ENCODE measurements around the gene KIF16B.
"Not testable (repeated sequence)": the region's sequence is repeated elsewhere in the genome, so short reads cannot be mapped to it uniquely, and the experiment has no call there.

KIF16B gene, protein sequence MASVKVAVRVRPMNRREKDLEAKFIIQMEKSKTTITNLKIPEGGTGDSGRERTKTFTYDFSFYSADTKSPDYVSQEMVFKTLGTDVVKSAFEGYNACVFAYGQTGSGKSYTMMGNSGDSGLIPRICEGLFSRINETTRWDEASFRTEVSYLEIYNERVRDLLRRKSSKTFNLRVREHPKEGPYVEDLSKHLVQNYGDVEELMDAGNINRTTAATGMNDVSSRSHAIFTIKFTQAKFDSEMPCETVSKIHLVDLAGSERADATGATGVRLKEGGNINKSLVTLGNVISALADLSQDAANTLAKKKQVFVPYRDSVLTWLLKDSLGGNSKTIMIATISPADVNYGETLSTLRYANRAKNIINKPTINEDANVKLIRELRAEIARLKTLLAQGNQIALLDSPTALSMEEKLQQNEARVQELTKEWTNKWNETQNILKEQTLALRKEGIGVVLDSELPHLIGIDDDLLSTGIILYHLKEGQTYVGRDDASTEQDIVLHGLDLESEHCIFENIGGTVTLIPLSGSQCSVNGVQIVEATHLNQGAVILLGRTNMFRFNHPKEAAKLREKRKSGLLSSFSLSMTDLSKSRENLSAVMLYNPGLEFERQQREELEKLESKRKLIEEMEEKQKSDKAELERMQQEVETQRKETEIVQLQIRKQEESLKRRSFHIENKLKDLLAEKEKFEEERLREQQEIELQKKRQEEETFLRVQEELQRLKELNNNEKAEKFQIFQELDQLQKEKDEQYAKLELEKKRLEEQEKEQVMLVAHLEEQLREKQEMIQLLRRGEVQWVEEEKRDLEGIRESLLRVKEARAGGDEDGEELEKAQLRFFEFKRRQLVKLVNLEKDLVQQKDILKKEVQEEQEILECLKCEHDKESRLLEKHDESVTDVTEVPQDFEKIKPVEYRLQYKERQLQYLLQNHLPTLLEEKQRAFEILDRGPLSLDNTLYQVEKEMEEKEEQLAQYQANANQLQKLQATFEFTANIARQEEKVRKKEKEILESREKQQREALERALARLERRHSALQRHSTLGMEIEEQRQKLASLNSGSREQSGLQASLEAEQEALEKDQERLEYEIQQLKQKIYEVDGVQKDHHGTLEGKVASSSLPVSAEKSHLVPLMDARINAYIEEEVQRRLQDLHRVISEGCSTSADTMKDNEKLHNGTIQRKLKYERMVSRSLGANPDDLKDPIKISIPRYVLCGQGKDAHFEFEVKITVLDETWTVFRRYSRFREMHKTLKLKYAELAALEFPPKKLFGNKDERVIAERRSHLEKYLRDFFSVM (N-terminal part only)

DNA sequence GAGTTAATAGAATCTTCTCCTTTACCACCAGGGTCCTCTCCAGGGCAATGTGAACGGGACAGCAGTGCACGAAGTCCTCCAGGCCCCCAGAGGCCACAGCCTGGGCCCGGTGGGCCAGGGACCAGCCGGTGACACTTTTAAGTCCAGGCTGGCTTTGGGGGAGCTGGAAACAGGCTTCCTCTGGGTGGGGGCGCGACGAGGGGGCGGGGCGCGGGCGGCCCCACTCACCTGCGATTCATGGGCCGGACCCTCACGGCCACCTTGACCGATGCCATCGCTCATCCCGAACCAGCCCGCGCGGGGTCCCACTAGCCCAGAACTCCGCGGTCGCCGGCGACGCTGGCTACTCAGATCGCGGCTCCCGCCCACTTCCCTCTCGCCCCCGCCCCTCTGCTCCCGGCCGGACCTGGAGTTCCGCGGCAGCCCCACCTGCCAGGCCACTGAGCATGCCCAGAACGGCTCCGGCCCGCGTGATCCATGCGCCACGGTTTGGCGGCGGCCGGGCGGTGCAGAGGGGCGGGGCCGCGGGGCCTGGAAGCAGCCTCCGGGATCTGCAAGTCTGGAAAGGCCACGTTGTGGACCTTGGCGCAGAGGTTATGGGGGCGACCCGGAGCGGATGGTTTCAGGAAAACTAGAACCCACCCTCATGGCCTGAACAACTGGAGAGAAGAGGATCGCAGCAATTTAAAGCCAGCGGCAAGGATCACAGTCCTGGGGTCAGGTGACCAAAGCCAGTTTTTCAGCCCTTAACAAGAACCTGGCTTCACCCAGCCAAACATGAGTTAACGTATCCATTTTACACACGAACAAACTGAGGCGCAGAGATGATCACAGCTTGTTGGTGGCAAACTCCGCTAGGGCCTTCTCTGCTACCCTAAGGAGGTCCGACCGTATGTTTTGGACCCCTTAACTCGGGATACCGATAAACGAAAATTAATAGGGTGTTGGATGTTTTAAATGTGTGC lies at the start of gene KIF16B:
Gene KIF16B, minus strand, starts transcription at position 448 of the 965 bp plus-strand sequence. Its CDS starts 173 bp downstream, at position 275.
- DNase-seq, result peak; percentile 34

DNA sequence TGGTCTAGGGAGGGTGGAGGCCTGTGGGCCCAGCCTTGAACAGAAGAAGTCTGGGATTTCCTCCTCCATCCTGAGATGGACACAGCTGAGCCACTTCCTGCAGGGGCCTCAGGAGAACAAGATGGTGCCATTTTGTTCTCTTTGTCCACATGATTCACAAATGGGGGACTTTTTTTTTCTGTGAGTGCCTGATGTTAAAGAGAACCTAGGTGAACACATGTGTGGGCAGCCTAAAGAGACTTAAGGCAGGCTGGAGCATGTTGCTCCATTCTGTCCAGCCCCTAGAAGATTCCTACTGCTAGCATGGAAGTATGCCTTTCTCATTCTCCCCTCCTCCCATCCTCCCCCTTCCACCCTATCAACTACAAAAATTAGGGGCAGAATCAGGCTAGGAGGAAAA lies 49.3 kb upstream of the KIF16B start:
- no peak for DNase-seq

GRCh38 chr20:16621435-16622141 lies 48.3 kb upstream of the KIF16B start:
- DNase-seq, result no peak

- DNase-seq, result no peak
Observed at GRCh38 chr20:16620961-16621360, 47.7 kb upstream of the KIF16B start.

- no peak for DNase-seq
Observed at GRCh38 chr20:16619953-16620352, 46.7 kb upstream of the KIF16B start.

DNA sequence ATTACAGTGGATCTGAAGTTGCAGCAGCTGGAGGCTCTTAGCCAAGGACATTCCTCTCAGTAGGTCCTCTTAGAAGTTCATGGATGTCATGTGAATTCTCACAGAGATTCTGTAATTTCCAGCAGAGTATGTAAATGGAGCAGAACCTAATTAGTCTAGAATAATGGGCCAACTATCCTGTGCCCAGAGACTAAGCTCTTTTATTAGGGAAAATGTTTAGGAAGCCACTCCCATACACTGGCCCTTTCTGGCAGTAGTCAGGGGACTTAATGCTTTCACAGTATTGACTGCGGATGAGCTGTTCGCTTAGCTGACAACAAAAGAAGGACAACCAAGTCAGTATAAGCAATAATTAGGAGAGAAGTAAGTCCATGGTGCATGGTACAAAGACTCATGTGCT lies 43.8 kb upstream of the KIF16B start:
- DNase-seq, result no peak

DNA sequence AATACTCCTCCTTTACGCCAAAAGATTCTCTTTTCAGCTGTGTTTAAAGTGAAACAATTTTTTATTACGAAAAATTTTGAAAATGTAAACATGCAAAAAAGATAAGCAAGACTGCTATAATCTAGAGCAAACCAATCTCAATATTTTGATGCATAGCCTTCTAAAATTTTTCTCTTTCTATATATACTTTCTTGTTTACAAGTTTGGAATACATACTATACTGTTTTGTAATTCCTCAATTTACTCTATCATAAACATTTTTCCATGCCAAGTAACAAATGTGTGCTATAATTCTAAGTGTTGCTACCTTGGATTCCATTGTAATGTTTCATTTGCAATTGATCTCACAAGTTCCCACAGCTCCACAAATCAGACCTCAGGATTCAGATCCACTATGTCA lies 43.1 kb upstream of the KIF16B start:
- DNase-seq, result no peak

DNA sequence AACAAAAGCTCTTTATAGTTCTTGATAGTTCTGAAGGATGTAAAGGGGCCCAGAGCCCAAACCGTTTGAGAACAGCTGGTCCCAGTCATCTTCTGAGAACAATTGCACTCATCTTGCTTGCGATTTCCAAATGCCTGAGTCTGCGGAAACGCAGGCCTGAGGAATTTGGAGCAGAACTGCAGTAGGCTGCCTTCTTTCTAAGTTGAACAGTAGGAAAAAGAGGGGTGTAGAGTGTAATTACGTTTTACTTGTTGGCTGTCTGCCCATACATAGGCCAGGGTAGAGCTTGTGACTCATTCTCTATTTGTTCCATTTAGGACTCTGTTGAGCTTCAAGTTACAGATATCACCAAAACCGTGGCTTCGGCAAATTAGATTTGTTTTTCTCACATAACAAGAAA lies 42.0 kb upstream of the KIF16B start:
- DNase-seq, result no peak

DNA sequence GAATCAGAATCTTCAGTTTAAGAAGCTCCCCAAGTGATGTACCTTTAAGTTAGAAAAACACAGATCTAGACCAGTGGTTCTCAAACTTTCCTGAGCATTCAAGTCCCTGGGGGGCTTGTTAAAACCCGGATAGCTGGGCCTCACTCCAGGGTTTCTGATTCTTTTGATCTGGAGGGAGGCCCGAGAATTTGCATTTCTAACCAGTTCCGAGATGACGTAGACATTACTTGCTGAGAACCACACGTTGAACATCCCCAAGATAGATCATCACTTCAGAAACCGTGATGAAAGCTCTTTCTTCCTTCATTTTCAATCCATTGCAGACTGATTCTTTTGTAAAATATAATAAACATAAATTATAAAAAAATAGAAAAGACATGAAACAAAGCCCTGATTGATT lies 40.7 kb upstream of the KIF16B start:
- no peak for DNase-seq

DNA sequence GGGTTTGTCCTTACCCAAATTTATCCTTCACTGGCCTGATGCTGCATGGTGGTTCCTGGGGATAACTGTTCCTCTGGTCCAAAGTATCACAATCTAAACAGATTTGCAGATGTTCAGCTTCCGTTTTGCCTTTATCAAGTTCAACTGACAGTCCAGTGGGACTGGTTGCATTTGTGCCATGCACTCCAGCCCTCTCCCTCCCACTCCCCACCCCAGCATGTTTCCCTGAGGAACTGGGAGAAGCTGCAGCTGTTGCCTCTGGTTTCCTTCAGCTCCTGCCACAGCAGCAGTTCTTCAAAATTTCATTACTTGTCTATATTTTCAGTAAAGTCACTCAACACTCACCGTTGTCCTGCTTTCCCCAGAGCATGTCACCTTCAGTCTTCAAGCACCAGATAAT lies 39.5 kb upstream of the KIF16B start:
- no peak for DNase-seq

- no peak for DNase-seq
Observed at GRCh38 chr20:16611817-16612216, 38.6 kb upstream of the KIF16B start.

DNA sequence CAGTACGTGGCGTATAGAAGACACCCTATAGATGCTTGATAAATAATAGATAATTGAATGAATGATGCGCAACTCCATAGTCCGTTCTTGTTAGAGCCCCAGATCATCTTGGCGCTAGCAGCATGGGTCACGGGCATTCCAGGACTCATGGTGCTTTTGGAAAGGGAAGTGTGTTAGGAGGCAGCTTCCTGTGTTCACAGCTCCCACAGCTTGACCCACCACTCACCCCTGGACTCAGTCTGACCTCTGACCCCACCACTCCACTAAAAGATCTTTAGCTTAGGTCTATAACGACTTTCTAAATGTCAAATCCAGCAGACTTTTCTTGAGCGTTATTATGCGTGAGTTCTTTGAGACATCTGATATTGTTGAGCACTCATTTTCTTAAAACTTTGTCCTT lies 35.8 kb upstream of the KIF16B start:
- no peak for DNase-seq

GRCh38 chr20:16608277-16608650 lies 35.0 kb upstream of the KIF16B start:
- DNase-seq, result no peak

DNA sequence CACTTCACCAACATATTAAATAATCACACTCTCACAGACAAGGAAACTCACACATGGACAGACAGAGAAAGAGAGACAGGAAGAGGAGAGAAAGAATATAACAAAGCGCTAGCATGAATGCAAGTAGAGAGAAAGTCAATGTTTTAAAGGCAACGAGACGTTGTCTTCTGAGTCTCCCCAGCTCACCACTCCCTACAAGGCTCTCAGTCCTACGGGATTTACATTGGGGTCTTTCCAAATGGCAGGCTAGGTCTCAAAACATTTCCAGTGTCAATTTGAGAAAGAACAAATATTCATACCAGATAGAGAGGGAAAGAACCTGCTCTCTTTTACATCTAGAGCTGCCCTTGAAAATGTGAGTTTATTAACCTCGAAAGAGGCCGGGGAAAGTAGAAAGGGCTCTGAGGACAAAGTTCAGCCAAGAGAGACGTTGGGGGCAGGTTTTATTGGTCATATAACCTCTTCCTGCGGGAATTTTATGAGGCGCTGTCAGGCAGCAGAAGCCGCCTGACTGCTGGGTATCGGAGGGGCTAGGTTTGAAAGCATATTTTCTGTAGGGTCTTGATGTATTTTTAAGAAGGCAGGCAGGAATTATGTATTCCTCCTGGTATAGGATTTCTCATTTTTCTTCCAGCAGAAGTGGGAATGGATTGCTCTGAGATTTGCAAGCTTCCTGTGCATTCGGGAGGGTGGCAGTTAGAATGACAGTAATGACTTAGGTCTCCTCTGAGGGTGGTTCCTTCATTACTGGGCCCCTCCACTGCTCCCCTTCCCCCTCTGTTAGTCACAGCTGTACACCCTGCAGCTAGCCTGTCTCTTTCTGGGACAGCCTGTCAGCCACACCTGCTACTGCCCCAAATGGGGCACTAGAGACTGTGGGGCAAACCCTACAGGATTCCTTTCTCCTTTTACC lies 34.4 kb upstream of the KIF16B start:
- DNase-seq, result no peak

DNA sequence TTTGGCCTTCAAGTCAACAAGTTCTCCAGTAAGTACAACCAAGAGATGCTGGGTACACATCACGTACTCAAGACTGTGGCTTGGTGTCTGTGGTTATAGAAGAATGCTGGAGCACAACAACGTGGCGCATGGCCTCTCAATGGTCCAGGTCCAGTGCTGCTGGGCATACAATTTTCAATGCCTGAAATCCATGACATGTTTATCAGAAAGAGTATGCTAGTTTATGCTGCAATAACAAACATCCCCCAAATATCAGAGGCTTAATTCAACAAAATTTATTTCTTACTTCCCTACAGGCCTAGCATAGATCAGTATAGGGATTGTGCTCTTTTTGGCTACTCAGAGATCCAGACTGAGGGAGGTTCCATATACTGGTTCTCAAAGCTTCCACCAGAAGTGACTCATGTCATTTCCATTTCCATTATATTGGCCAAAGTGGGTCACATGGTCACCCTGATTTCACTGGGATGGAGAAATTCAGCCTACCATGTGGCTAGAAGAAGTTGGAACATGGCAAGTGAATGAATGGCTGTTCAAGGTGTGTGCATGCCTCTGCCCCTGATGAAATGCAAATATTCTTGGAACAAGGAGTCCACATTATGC lies 33.3 kb upstream of the KIF16B start:
- DNase-seq, result no peak

GRCh38 chr20:16601047-16601446 lies 27.8 kb upstream of the KIF16B start:
- peak; percentile 79 for DNase-seq

- DNase-seq, result no peak
Observed at GRCh38 chr20:16599257-16599656, 26.0 kb upstream of the KIF16B start.

DNA sequence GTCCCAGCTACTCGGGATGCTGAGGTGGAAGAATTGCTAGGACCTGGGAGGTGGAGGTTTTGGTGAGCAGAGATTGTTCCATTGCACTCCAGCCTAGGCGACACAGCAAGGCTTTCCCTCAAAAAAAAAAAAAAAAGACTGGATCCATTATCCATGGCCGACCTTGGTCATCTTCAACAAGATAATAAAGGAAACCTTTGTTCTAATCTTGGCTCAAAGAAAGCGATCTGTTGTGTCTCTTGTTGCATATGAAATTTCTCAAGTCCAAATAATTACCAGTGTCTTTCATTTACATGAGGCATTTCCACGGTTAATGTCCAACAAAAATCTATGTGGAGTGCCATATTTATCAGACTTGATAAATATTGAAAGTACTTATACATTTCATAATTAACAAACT lies 23.7 kb upstream of the KIF16B start:
- no peak for DNase-seq

- DNase-seq, result not testable (repeated sequence)
Observed at GRCh38 chr20:16596404-16596803, 23.2 kb upstream of the KIF16B start.

GRCh38 chr20:16595376-16595775 lies 22.1 kb upstream of the KIF16B start:
- no peak for DNase-seq
